Astrocyte (in vitro differentiated cells and primary cell): Measurements from ENCODE around the gene EVL. TPM values are rescaled to one million over a fixed set of nuclear protein-coding genes. Genes with fewer than 3 reads are reported as not detected.
A peak's percentile ranks its signal among the peaks of the same experiment; 100 is the strongest.

Experiments
- DNase-seq: peaks from one replicate; pipeline ENCODE4 v3.0.0-alpha.2; 2010; ENCODE audit warnings: low read depth
- FAIRE-seq: peaks from 2 replicates; lab custom pipeline; 2011; peaks lifted over from hg19 to GRCh38; lab: Jason Lieb, UNC
- H2AFZ ChIP-seq: 2 replicates; pipeline ENCODE4 v1.6.0; 2012; ENCODE audit warnings: low read depth, low read length, inconsistent platforms
- H3K27ac ChIP-seq: 2 replicates; pipeline ENCODE4 v1.5.1; 2011; ENCODE audit warnings: low read depth, low read length, inconsistent platforms
- H3K27me3 ChIP-seq: 2 replicates; pipeline ENCODE4 v1.6.0; 2011; ENCODE audit warnings: low read length, inconsistent platforms; ENCODE audit not compliant: insufficient read depth
- H3K36me3 ChIP-seq: 2 replicates; pipeline ENCODE4 v1.5.1; 2011; ENCODE audit warnings: low read length, inconsistent platforms; ENCODE audit not compliant: insufficient read depth
- H3K4me1 ChIP-seq: 2 replicates; pipeline ENCODE4 v1.5.1; 2011; ENCODE audit warnings: low read length, inconsistent platforms; ENCODE audit not compliant: insufficient read depth
- H3K4me2 ChIP-seq: 2 replicates; pipeline ENCODE4 v1.6.0; 2012; ENCODE audit warnings: low read length, inconsistent platforms
- H3K4me3 ChIP-seq: 2 replicates; pipeline ENCODE4 v1.5.1; 2011; ENCODE audit warnings: low read depth, mild to moderate bottlenecking, low read length, inconsistent platforms; ENCODE audit not compliant: insufficient read depth
- H3K79me2 ChIP-seq: 2 replicates; pipeline ENCODE4 v1.6.0; 2012; ENCODE audit warnings: mild to moderate bottlenecking, low read length, inconsistent platforms; ENCODE audit not compliant: insufficient read depth
- H3K9ac ChIP-seq: 2 replicates; pipeline ENCODE4 v1.6.0; 2012; ENCODE audit warnings: mild to moderate bottlenecking, low read length, inconsistent platforms
- H3K9me3 ChIP-seq: 2 replicates; pipeline ENCODE4 v1.5.1; 2012; ENCODE audit warnings: low read depth, mild to moderate bottlenecking, low read length, inconsistent platforms; ENCODE audit not compliant: insufficient read depth
- H4K20me1 ChIP-seq: 2 replicates; pipeline ENCODE4 v1.6.0; 2012; ENCODE audit warnings: low read length, inconsistent platforms; ENCODE audit not compliant: insufficient read depth
- H3K27ac Mint-ChIP-seq: one replicate; pipeline ENCODE4 v1.8.0; 2021; ENCODE audit warnings: mild to moderate bottlenecking, mixed read lengths; ENCODE audit not compliant: unreplicated experiment
- H3K27me3 Mint-ChIP-seq: one replicate; pipeline ENCODE4 v1.8.0; 2021; ENCODE audit warnings: low read depth, mixed read lengths; ENCODE audit not compliant: unreplicated experiment
- H3K36me3 Mint-ChIP-seq: one replicate; pipeline ENCODE4 v1.8.0; 2021; ENCODE audit warnings: low read depth, mixed read lengths; ENCODE audit not compliant: unreplicated experiment
- H3K4me1 Mint-ChIP-seq: one replicate; pipeline ENCODE4 v1.8.0; 2021; ENCODE audit warnings: low read depth, mixed read lengths; ENCODE audit not compliant: unreplicated experiment
- H3K4me3 Mint-ChIP-seq: one replicate; pipeline ENCODE4 v1.8.0; 2021; ENCODE audit warnings: mild to moderate bottlenecking, moderate library complexity, mixed read lengths; ENCODE audit not compliant: unreplicated experiment
- H3K9me3 Mint-ChIP-seq: one replicate; pipeline ENCODE4 v1.8.0; 2021; ENCODE audit warnings: mild to moderate bottlenecking, mixed read lengths; ENCODE audit not compliant: unreplicated experiment
- EZH2 ChIP-seq: IDR thresholded peaks from 2 replicates; pipeline ENCODE4 v1.6.1; 2012; ENCODE audit warnings: mild to moderate bottlenecking, low read length, inconsistent platforms; ENCODE audit not compliant: insufficient read depth
- total RNA-seq: library from RNA; stranded (reverse); gene quantifications from 2 replicates; pipeline ENCODE4 v1.2.1, GENCODE V29; 2021
- TF ChIP-seq, protein P1 (sequence below): IDR thresholded peaks from 2 replicates; pipeline ENCODE4 v1.5.1; 2011; ENCODE audit warnings: low read depth, mild to moderate bottlenecking, inconsistent platforms, low read length, moderate library complexity; ENCODE audit not compliant: insufficient read depth

The EVL gene
- total RNA-seq, 1 donor from 2014 or later: 48.9 TPM

GRCh38 chr14:100107236-100107635, 42.0 kb downstream of the EVL start:
- H3K4me2 ChIP-seq: no peak overlapping the region
- no peaks in the 10 kb centered on the region for H3K9me3 Mint-ChIP-seq
- H3K4me1 ChIP-seq: peaks cover 20% of the 10 kb centered on the region
- H3K9ac ChIP-seq: no peak overlapping the region
- H2AFZ ChIP-seq: no peak overlapping the region
- H3K4me3 ChIP-seq: no peak overlapping the region
- H3K27me3 Mint-ChIP-seq: no peaks in the 10 kb centered on the region
- H3K9me3 ChIP-seq: no peaks in the 10 kb centered on the region
- DNase-seq (no peak), FAIRE-seq (no peak)
- H3K27me3 ChIP-seq: no peaks in the 10 kb centered on the region
- no peak overlapping the region for H3K4me3 Mint-ChIP-seq
- H3K4me1 Mint-ChIP-seq: peaks cover 17% of the 10 kb centered on the region
- H3K27ac Mint-ChIP-seq: no peak overlapping the region
- H4K20me1 ChIP-seq: peaks cover 47% of the 10 kb centered on the region
- TF ChIP-seq, protein P1, sequence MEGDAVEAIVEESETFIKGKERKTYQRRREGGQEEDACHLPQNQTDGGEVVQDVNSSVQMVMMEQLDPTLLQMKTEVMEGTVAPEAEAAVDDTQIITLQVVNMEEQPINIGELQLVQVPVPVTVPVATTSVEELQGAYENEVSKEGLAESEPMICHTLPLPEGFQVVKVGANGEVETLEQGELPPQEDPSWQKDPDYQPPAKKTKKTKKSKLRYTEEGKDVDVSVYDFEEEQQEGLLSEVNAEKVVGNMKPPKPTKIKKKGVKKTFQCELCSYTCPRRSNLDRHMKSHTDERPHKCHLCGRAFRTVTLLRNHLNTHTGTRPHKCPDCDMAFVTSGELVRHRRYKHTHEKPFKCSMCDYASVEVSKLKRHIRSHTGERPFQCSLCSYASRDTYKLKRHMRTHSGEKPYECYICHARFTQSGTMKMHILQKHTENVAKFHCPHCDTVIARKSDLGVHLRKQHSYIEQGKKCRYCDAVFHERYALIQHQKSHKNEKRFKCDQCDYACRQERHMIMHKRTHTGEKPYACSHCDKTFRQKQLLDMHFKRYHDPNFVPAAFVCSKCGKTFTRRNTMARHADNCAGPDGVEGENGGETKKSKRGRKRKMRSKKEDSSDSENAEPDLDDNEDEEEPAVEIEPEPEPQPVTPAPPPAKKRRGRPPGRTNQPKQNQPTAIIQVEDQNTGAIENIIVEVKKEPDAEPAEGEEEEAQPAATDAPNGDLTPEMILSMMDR: no peak
- TF ChIP-seq EZH2: no peak
- no peaks in the 10 kb centered on the region for H3K36me3 ChIP-seq
- H3K36me3 Mint-ChIP-seq: peaks cover 15% of the 10 kb centered on the region
- H3K79me2 ChIP-seq: peaks cover 19% of the 10 kb centered on the region
- H3K27ac ChIP-seq: no peak overlapping the region

- Mint-ChIP-seq H3K4me1 (peaks cover 25% of the 10 kb centered on the region), H3K36me3 (peaks cover 15% of the 10 kb centered on the region), H3K27me3 (no peaks in the 10 kb centered on the region), H3K9me3 (no peaks in the 10 kb centered on the region), H3K27ac (no peak overlapping the region), H3K4me3 (peak overlapping the region; percentile 2)
- peak overlapping the region; percentile 10 for H3K9ac ChIP-seq
- DNase-seq: peak; percentile 24
- no peaks in the 10 kb centered on the region for H3K27me3 ChIP-seq
- H3K9me3 ChIP-seq: no peaks in the 10 kb centered on the region
- FAIRE-seq: no peak
- H4K20me1 ChIP-seq: peaks cover 51% of the 10 kb centered on the region
- H3K4me3 ChIP-seq: no peak overlapping the region
- H3K36me3 ChIP-seq: no peaks in the 10 kb centered on the region
- H3K79me2 ChIP-seq: peaks cover 19% of the 10 kb centered on the region
- H3K27ac ChIP-seq: no peak overlapping the region
- no peak overlapping the region for H3K4me2 ChIP-seq
- H2AFZ ChIP-seq: no peak overlapping the region
- H3K4me1 ChIP-seq: peaks cover 19% of the 10 kb centered on the region
- TF ChIP-seq, protein P1: peak; percentile 83
- TF ChIP-seq EZH2: no peak
Measured at GRCh38 chr14:100108042-100108825, 43.0 kb downstream of the EVL start.
